ENCODE results near the gene UGT1A8. TPM values are rescaled to one million over a fixed set of nuclear protein-coding genes. Genes with fewer than 3 reads are reported as not detected.
"Not testable (repeated sequence)": the region's sequence is repeated elsewhere in the genome, so short reads cannot be mapped to it uniquely, and the experiment has no call there.

UGT1A8 gene
- total RNA-seq, 1 donor from 2014 or later, result under 0.01 TPM

DNA sequence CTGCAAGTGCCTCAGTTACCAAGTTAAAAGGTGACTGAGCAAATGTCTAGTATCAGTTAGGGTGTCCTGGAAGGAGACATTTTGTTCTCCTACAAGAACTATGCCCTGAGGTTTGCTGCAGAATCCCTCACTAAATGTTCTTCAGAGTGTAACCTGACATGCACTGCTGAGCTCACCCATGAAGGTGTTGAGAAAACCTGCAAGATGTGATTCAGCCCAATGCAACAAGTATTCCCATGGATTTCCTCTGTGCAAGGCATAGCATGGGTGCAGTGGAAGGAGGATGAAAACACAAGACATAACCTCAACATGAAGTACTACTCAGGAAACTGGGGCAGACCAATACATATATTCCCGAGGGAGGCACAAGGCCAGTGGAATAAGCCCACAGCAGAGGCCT, 15.4 kb upstream of the UGT1A8 start:
- TF ChIP-seq, protein P1, sequence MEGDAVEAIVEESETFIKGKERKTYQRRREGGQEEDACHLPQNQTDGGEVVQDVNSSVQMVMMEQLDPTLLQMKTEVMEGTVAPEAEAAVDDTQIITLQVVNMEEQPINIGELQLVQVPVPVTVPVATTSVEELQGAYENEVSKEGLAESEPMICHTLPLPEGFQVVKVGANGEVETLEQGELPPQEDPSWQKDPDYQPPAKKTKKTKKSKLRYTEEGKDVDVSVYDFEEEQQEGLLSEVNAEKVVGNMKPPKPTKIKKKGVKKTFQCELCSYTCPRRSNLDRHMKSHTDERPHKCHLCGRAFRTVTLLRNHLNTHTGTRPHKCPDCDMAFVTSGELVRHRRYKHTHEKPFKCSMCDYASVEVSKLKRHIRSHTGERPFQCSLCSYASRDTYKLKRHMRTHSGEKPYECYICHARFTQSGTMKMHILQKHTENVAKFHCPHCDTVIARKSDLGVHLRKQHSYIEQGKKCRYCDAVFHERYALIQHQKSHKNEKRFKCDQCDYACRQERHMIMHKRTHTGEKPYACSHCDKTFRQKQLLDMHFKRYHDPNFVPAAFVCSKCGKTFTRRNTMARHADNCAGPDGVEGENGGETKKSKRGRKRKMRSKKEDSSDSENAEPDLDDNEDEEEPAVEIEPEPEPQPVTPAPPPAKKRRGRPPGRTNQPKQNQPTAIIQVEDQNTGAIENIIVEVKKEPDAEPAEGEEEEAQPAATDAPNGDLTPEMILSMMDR (IDR thresholded peaks at IDR 0.05; ENCODE audit: insufficient read depth, low read length, severe bottlenecking), result no peak
- FAIRE-seq, result no peak
- Histone ChIP-seq H3K36me3 (ENCODE audit: control insufficient read depth, insufficient read depth, low read length) (no peaks in the 10 kb centered on the region), H3K27me3 (ENCODE audit: control insufficient read depth, insufficient read depth, low read length) (no peaks in the 10 kb centered on the region), H3K4me3 (ENCODE audit: low read depth, low read length) (no peak overlapping the region)
- DNase-seq (ENCODE audit: low read depth), result no peak

DNA sequence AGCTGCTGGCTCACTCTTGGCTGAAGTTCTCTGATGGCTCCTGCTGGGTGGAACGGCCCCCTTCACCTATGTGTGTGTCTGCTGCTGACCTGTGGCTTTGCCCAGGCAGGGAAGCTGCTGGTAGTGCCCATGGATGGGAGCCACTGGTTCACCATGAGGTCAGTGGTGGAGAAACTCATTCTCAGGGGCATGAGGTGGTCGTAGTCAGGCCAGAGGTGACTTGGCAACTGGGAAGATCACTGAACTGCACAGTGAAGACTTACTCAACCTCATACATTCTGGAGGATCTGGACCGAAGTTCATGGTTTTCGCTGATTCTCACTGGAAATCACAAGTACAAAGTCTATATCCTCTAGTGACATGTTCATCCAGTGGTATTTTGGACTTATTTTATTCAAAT, 13.9 kb upstream of the UGT1A8 start:
- H3K36me3 ChIP-seq (ENCODE audit: control insufficient read depth, insufficient read depth, low read length), result no peaks in the 10 kb centered on the region
- TF ChIP-seq, protein P1 (IDR thresholded peaks at IDR 0.05; ENCODE audit: insufficient read depth, low read length, severe bottlenecking), result no peak
- DNase-seq (ENCODE audit: low read depth) (no peak), FAIRE-seq (no peak)
- H3K27me3 ChIP-seq (ENCODE audit: control insufficient read depth, insufficient read depth, low read length), result no peaks in the 10 kb centered on the region
- no peak overlapping the region for H3K4me3 ChIP-seq (ENCODE audit: low read depth, low read length)

DNA sequence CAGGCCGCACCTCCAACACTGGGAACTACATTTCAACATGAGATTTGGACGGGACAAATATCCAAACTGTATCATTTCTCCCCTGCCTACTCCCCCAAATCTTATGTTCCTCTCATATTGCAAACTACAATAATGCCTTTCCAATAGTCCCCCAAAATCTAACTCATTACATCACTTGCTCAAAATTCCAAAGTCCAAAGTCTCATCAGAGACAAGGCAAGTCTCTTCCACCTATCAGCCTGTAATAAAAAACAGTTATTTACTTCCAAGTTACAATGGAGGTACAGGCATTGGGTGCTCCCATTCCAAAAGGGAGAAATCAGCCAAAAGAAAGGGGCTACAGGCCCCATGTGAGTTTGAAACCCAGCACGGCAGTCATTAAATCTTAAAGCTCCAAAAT, 12.6 kb upstream of the UGT1A8 start:
- no peak for FAIRE-seq
- no peak overlapping the region for H3K4me3 ChIP-seq (ENCODE audit: low read depth, low read length)

DNA sequence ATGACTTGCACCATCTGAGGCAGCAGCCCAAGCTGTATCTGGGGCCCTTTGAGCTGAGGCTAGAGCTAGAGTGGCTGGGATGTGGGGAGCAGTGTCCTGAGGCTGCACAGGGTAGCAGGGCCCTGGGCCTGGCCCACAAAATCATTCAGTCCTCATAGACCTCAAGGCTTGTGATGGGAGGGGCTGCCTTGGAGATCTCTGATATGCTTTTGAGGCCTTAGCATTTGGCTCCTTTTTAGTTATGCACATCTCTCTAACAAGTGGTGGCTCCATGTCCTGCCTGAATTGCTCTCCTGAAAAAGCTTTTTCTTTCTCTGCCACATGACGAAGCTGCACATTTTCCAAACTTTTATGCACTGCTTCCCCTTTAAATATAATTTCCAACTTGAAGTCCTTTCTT, 11.8 kb upstream of the UGT1A8 start:
- FAIRE-seq (no peak), DNase-seq (ENCODE audit: low read depth) (no peak)
- Histone ChIP-seq H3K27me3 (ENCODE audit: control insufficient read depth, insufficient read depth, low read length) (no peaks in the 10 kb centered on the region), H3K36me3 (ENCODE audit: control insufficient read depth, insufficient read depth, low read length) (no peaks in the 10 kb centered on the region), H3K4me3 (ENCODE audit: low read depth, low read length) (no peak overlapping the region)
- TF ChIP-seq, protein P1 (IDR thresholded peaks at IDR 0.05; ENCODE audit: insufficient read depth, low read length, severe bottlenecking), result no peak

More for the DNA sequence above, 12.6 kb upstream of the UGT1A8 start:
- TF ChIP-seq, protein P1 (IDR thresholded peaks at IDR 0.05; ENCODE audit: insufficient read depth, low read length, severe bottlenecking), result no peak
- Histone ChIP-seq H3K27me3 (ENCODE audit: control insufficient read depth, insufficient read depth, low read length) (no peaks in the 10 kb centered on the region), H3K36me3 (ENCODE audit: control insufficient read depth, insufficient read depth, low read length) (no peaks in the 10 kb centered on the region)
- DNase-seq (ENCODE audit: low read depth), result no peak

DNA sequence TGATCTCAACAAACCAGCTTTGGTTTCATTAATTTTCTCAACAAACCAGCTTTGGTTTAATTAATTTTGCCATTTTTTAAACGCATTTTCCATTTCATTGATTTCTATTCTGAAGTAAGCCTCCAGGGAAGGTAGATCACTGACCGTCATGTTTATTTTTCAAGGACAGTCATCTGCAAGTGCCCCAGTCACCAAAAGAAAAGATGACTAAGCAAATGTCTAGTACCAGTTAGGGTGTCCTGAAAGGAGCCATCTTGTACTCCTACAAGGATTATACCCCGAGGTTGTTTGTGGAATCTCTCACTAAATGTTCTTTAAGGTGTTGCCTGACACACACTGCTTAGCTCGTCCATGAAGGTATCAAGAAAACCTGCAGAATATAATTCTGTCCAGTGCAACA, 6.1 kb upstream of the UGT1A8 start:
- DNase-seq (ENCODE audit: low read depth) (no peak), FAIRE-seq (no peak)
- TF ChIP-seq, protein P1 (IDR thresholded peaks at IDR 0.05; ENCODE audit: insufficient read depth, low read length, severe bottlenecking), result no peak
- no peaks in the 10 kb centered on the region for H3K27me3 ChIP-seq (ENCODE audit: control insufficient read depth, insufficient read depth, low read length)
- H3K36me3 ChIP-seq (ENCODE audit: control insufficient read depth, insufficient read depth, low read length), result no peaks in the 10 kb centered on the region
- no peak overlapping the region for H3K4me3 ChIP-seq (ENCODE audit: low read depth, low read length)

DNA sequence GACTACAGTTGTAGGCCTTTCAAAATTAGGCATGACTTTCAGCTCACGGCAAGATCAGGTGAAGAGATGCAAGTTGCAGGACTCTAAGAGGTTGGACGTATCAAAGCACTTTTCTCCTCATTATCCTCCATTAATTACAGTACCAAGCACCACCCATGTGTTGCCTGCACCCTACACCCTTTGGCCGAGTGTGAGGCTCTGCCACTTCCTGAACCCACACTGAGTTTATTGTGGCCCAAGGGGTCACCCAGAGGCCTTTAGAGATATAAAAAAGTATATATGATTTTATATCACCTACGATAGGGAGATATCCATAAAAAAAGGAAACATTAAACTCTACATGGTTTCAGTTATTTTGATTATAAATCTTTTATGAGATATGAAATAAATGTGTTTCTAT, 2.8 kb downstream of the UGT1A8 start:
- no peak for FAIRE-seq

DNA sequence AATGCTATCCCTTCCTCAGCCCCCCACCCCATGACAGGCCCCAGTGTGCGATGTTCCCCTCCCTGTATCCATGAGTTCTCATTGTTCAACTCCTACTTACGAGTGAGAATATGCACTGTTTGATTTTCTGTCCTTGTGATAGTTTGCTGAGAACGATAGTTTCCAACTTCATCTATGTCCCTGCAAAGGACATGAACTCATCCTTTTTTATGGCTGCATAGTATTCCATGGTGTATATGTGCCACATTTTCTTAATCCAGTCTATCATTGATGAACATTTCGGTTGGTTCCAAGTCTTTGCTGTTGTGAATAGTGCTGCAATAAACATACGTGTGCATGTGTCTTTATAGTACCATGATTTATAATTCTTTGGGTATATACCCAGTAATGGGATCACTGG, 4.4 kb downstream of the UGT1A8 start:
- not testable (repeated sequence) for DNase-seq (ENCODE audit: low read depth); H3K36me3 ChIP-seq (ENCODE audit: control insufficient read depth, insufficient read depth, low read length); H3K27me3 ChIP-seq (ENCODE audit: control insufficient read depth, insufficient read depth, low read length); FAIRE-seq; H3K4me3 ChIP-seq (ENCODE audit: low read depth, low read length)

More for the DNA sequence above, 2.8 kb downstream of the UGT1A8 start:
- H3K27me3 ChIP-seq (ENCODE audit: control insufficient read depth, insufficient read depth, low read length), result no peaks in the 10 kb centered on the region
- no peak overlapping the region for H3K4me3 ChIP-seq (ENCODE audit: low read depth, low read length)
- no peak for DNase-seq (ENCODE audit: low read depth)
- TF ChIP-seq, protein P1 (IDR thresholded peaks at IDR 0.05; ENCODE audit: insufficient read depth, low read length, severe bottlenecking), result no peak
- no peaks in the 10 kb centered on the region for H3K36me3 ChIP-seq (ENCODE audit: control insufficient read depth, insufficient read depth, low read length)
